GM12872 (cell line): ENCODE results near the gene CERK.

ENCODE experiments used
- CTCF ChIP-seq: IDR thresholded peaks from 3 replicates; pipeline ENCODE4 v1.5.1; 2011; ENCODE audit warnings: low read depth, mild to moderate bottlenecking, low read length, moderate library complexity; ENCODE audit not compliant: insufficient read depth

Gene CERK

GRCh38 chr22:46752286-46752987 lies 14.4 kb upstream of the CERK start:
- no peak for TF ChIP-seq CTCF

DNA sequence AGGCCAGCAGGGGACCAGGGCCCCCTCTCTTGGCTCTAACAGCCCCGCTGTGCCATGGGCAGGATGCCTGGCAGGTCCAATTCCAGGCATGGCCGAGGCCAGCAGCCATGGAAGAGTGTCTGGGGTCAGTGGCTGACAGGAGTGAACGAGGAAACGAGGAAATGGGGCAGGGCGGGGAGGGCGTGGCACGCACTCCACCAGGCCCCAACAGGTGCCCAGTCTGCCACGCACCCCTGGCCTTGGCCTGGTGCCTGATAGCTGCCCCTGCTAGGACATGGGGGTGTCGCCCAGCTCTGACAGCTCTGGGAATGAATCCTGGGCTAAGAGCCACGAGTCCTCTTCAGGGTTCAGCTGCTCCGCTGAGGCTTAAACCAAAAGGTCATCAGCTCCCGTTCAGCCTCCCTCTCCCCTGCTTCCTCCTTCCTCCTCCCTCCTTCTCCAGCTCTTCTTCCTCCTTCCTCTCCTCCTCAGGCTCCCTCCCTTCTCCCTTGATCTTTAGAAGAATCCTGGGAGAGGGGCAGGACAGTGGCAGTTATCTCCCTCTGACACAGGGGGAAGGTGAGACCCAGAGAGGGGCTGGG lies 12.9 kb upstream of the CERK start:
- TF ChIP-seq CTCF = no peak

GRCh38 chr22:46750530-46750800 lies 12.4 kb upstream of the CERK start:
- TF ChIP-seq CTCF = no peak

DNA sequence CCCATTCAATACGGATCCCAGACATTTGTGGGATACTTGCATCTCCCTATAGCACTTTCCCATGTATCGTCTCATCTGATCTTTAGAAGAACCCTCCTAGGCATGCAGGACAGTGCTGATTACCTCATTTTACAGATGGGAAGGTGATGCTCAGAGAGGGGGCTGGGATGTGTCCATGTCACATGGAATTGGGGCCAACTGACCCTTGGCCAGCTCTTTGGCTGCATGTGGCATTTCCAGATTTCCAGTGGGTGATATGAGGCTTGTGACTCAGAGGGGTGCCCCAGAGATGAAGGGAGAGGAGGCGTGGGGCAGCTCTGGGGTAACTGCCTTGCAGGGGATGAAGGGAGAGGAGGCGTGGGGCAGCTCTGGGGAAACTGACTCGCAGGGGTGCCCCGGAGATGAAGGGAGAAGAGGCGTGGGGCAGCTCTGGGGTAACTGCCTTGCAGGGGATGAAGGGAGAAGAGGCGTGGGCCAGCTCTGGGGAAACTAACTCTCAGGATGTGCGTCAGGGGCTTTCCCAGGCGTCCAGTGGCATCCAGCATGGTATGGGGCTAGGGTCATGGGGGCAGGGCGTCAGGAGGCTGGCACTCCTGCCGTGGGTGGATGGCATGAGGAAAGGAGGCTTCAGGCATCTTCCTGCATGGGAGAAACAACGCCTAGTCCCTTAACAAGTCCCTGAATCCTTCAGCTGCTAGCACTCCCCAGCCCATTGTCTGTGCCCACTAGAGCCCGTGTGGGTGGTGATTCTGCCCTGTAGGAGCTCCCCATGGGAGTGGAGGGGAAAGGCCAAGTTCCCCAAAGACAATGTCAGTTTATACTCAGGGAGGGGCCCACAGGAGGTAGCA lies 11.9 kb upstream of the CERK start:
- no peak for TF ChIP-seq CTCF

GRCh38 chr22:46748908-46749675 lies 11.0 kb upstream of the CERK start:
- no peak for TF ChIP-seq CTCF

DNA sequence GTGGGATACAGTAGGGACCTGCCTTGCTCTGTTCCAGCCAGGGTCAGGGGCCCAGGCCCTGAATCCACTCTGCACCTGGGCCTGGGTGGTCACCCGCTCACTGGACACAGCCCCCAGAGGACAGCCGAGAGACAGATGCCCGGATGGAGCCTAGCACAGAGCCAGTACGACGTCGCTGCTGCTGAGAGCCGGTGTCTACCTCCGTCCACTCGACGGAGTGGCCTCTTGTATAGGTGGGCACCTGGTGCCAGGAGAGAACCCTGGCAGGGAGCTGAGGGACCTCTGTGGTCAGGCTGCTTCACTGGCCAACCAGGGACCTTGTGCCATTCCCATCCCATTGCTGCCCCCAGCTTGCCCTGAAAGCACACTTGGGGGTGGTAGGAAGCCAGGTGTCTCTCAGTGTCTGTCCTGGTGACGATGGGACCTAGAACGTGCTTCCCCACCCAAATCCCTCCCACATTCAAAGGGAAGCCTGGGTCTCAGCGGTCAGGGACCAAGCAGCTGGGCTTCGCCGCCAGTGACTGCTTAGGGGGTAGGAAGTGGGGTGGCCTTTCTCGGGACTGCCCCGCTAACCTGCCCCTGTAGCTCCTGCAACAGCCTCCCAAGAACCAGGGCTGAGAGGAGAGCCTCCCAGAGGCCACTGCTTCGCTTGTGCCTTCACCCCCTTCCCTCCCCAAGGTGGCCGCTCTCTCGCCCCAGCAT lies 10.3 kb upstream of the CERK start:
- TF ChIP-seq CTCF = no peak
